Measurements from ENCODE around the gene CSPG5.

CSPG5 gene

DNA sequence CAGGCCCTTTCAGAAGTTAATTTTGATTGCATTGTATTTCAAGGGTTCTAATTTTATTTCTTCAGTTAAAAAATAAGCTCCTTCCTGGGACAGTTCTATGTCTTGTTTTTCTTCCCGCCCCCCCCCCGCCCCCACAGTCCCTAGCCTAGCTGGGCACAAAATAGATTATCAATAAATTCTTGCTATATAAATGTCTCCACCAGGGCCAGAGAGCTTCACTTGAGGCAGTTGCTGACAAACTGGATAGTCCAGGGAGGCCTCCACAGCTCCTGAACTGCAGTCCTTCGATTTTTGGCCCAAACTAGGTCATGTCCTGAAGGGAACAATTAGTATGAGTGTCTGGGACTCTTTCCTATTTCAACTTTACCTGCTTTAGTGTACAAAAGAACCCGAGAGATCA lies 9.9 kb upstream of the CSPG5 start:
- DNase-seq (ENCODE audit: low read depth), result no peak
- H3K4me3 ChIP-seq (ENCODE audit: low read depth, low read length), result no peak overlapping the region

- no peak for DNase-seq (ENCODE audit: low read depth)
- no peak overlapping the region for H3K4me3 ChIP-seq (ENCODE audit: low read depth, low read length)
Observed at GRCh38 chr3:47588053-47588452, 9.4 kb upstream of the CSPG5 start.

GRCh38 chr3:47586746-47587145 lies 8.1 kb upstream of the CSPG5 start:
- no peak for DNase-seq (ENCODE audit: low read depth)
- H3K4me3 ChIP-seq (ENCODE audit: low read depth, low read length), result no peak overlapping the region

- DNase-seq (ENCODE audit: low read depth), result no peak
- H3K4me3 ChIP-seq (ENCODE audit: low read depth, low read length), result no peak overlapping the region
Observed at GRCh38 chr3:47583320-47584075, 4.8 kb upstream of the CSPG5 start.

DNA sequence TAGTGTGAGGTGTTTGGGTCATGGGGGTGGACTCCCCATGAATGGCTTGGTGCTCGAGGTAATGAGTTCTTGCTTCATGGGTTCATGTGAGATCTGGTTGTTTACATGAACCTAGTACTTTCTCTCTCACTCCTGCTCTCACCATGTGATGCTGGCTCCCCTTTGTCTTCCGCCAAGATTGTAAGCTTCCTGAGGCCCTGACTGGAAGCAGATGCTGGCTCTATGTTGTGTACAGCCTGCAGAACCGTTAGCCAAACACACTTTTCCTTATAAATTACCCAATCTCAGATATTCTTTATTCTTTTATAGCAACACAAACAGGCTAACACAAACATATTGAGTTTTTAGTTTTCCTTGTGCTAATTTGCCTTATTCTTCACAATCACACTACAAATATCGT lies 3.2 kb upstream of the CSPG5 start:
- no peak for DNase-seq (ENCODE audit: low read depth)
- H3K4me3 ChIP-seq (ENCODE audit: low read depth, low read length), result no peak overlapping the region

- no peak for DNase-seq (ENCODE audit: low read depth)
- no peak overlapping the region for H3K4me3 ChIP-seq (ENCODE audit: low read depth, low read length)
Observed at GRCh38 chr3:47581422-47581821, 2.8 kb upstream of the CSPG5 start.

GRCh38 chr3:47580481-47580880 lies 1.8 kb upstream of the CSPG5 start:
- no peak for DNase-seq (ENCODE audit: low read depth)

DNA sequence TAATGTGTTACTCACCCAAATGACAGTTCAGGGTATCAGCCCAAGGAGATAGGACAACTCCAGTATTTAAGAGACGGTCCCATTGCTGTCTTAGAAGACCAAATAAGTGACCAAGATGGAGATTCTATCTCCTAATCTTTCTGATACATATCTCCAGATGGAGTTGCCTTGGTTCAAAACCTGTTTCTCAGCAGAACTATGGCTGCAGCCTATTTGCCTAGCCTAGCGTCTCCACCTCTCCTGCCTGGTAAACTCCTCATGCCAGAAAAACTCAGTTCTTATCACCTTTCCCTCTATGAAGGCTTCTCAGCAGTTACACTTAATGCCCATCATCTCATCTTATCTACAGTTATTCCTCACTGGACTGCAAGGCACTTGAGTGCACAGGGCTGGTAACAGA lies 1.2 kb upstream of the CSPG5 start:
- no peak overlapping the region for H3K4me3 ChIP-seq (ENCODE audit: low read depth, low read length)
- no peak for DNase-seq (ENCODE audit: low read depth)

More at GRCh38 chr3:47580481-47580880, 1.8 kb upstream of the CSPG5 start:
- H3K4me3 ChIP-seq (ENCODE audit: low read depth, low read length), result no peak overlapping the region

- peak overlapping the region; percentile 58 for H3K4me3 ChIP-seq (ENCODE audit: low read depth, low read length)
- no peak for DNase-seq (ENCODE audit: low read depth)
Observed at GRCh38 chr3:47578119-47578632, 489 bp downstream of the CSPG5 start.

GRCh38 chr3:47577583-47578118 lies 1.0 kb downstream of the CSPG5 start:
- H3K4me3 ChIP-seq (ENCODE audit: low read depth, low read length), result peak overlapping the region; percentile 58
- no peak for DNase-seq (ENCODE audit: low read depth)

DNA sequence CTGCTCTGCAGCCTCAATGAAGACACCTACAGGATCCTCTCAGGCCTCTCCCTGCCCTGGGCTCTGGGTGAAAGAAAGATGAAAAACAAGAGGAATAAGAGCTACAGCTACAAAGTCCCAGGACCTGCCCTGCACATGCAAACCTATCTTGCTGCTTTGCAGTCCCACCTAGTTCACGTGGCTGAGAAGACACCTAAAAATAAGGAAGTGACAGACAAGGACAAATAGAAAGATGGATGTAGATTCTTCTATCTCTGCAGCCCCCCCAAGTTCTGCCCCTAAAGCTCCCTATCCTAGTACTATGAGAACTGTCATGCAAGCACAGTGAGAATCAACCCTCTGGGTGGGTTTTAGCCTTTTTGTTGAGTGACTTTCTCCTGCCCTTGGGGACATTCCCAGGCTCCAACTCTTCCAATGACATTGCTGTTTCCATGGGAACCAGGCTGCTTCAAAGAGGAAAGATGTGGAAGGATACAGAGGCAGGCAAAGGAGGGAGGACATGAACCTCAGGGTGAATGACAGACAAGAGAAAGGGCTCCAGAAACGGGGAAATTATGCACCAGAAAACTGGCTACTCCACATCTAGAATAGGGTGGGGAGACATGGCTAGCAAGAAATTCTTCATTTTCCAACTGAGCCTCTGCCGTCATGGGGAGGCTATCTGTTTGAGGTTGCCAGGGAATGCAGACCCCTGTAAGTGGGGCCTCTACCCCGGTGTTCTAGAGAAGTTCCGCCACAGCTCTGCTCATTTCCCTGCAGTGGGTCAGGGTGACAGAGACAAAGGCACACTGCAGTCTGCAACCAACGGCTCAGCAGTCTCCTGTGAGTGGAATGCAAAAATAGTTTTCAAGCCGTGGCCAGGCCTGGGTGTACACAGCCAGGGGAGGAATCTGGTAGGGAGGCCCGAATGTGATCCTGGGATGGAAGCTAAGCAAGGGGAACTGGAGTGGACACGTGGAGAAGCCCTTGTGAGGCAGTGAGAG lies 5.2 kb downstream of the CSPG5 start:
- no peak overlapping the region for H3K4me3 ChIP-seq (ENCODE audit: low read depth, low read length)
- no peak for DNase-seq (ENCODE audit: low read depth)

DNA sequence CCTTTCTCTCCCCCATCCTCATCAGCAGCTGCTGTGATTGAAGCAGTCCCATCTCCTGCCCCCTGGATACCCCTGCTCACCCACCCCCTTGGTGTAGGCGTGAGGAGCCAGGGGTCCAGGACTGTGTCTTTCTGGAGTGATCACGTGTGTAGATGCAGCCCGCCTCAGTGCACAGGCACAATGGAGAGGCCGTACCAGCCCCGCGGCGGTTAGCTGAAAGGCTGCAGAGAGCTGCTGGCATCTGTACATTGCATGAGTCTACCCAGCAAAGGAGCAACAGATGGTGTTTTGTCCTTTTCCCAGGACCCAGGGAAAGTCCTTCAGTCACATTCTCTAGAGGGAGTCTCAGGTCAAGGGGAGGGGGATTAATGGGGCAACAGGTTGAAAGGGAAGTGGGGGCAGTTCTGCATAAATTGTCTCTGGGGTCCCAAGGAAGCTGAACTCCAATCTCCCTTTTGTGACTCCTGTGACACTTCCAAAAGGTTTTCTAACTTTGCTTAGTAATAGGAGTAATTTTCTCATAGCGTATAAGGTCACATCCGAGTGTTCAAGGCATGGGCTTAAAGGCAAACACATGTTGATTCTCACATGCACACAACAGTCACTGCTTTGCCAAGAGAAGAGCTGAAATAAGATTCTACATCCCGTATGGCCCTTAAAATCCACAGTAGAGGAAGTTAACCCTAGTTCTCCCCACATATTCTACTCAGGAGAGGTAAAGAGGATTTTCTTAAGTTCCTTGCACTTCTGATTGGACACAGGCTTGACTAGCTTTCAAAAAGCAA lies 7.1 kb downstream of the CSPG5 start:
- no peak overlapping the region for H3K4me3 ChIP-seq (ENCODE audit: low read depth, low read length)
- DNase-seq (ENCODE audit: low read depth), result no peak

DNA sequence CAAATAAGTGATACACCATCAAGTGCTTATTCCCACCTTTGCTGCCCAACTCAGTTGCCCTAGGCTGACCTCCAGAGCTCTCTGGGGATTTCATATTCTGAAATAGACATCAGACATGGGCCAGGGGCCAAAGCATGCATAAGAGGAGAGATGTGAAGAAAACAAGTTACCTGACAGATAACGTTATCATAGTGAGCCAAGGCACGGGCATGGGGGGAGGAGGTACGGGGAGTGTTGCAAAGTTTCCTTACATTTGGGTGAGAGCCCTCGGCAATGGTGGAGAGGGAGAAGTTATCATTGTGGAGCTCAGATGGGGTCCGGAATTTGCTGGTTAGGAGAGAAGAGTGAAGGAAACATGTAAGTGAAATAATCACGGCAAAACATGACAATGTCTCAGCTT lies 9.8 kb downstream of the CSPG5 start:
- DNase-seq (ENCODE audit: low read depth), result no peak
- no peak overlapping the region for H3K4me3 ChIP-seq (ENCODE audit: low read depth, low read length)

DNA sequence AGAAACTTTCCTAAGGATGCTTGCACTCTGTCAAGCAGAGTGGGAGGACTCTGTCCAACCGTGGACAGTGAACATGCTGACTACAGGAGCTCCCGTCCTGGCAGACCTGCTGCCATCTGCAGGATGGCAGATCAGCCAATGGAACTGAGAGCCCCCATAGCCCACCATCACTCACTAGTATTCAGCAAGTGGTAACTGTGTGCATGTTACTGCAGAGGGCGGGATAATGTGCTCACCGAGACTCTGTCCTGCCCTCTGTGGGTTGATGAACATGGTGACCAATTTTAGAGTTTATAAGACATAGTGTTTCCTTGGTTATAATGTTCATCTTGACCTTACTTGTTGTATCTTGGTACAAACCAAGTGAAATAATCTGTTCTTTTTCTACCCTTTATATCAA lies 11.5 kb downstream of the CSPG5 start:
- no peak for DNase-seq (ENCODE audit: low read depth)
- no peak overlapping the region for H3K4me3 ChIP-seq (ENCODE audit: low read depth, low read length)

GRCh38 chr3:47566667-47567066 lies 12.0 kb downstream of the CSPG5 start:
- DNase-seq (ENCODE audit: low read depth), result no peak
- no peak overlapping the region for H3K4me3 ChIP-seq (ENCODE audit: low read depth, low read length)

DNA sequence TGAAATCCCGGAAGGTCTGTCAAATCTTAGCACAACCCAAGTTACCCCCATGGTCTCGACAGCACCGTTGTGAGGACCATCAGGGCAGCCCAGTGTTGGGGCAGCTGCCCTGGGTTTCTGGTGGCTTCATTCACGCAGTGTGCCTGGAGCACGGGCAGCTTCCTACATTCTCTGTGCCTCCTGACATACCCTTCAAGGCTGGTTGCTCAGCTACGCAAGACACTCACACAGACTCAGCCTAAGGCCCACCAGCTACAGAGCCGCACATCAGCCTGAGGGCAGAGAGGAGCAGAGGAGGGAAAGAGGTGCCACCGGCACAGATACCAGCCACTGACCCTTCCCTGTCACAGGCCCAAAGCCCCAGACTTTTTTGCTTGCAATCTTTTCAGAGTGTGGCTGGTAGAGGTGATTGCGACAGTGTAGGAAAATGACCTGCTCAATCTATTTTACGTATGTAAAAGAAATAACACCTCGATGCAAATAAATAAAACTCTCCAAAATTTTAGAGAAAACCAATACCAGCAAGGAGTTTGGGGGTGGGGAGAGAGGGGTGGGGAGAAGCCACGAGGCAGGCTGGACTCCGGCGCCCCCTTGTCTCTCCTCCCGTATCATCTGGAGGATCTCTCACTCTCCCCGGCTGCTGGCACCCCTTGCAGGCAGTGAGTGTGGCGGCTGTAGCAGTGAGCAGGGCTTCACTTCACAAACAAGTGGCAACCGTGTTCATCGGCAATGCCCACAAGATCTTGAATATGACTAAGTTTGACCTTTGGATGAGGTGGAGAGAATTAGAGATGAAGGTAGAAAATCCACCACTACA lies 12.7 kb downstream of the CSPG5 start:
- no peak for DNase-seq (ENCODE audit: low read depth)
- no peak overlapping the region for H3K4me3 ChIP-seq (ENCODE audit: low read depth, low read length)

DNA sequence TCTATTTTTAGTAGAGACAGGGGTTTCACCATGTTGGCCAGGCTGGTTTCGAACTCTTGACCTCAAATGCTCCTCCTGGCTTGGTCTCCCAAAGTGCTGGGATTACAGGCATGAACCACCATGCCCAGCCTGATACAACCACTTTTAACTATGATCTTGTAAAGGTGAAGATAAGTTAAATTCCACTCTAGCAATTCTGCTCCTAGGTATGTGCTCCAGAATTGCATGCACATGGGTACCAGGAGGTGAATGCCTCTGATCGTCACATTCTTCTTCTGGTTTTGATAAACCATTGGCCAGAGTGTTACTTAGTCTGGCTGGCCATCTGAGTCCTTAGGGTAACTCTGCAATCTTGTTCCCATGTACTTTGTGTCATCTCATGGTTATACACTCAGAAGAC lies 22.3 kb downstream of the CSPG5 start:
- no peak for DNase-seq (ENCODE audit: low read depth)
- no peak overlapping the region for H3K4me3 ChIP-seq (ENCODE audit: low read depth, low read length)

DNA sequence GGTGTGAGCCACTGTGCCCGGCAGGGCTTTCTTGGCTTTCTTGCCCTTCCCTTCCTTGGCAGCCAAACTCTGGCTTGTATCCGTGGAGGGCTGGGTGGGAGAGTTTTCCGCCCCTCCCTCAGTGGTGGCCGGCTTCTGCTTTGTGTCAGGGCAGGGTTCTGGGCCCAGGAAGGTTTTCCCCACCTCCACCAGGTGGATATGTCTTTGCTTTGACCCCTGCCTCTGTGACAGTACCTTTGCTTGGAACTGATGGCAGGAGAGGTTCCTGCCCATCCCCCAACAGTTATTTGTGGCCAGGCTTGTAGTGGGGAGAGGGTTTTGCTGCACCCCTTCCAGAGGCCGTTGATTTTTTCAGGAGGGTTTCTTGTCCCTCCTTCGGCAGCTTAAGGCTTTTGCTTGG lies 24.3 kb downstream of the CSPG5 start:
- no peak for DNase-seq (ENCODE audit: low read depth)
- no peak overlapping the region for H3K4me3 ChIP-seq (ENCODE audit: low read depth, low read length)

DNA sequence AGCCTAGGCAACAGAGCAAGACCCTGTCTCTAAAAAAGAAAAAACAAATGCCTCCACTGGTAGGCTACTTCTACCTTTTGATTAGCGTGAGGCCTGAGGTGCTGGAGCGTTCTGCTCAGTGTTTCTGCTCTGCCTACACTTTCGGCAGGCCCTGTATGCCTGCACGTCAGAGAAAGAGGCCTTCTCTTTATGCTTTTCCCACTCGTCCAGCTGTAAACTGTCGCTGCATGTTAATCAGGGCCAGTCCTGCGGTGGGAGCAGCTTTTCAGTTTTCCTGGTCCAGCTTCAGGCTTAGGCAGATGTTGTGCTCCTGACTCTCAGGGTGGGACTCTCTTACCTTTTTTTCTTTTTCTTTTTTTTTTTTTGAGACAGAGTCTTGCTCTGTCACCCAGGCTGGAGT lies 25.3 kb downstream of the CSPG5 start:
- DNase-seq (ENCODE audit: low read depth), result no peak
- no peak overlapping the region for H3K4me3 ChIP-seq (ENCODE audit: low read depth, low read length)

Data from skeletal muscle cell (primary cell).